Osteocyte (in vitro differentiated cells): ENCODE data around the gene PRKAA2. TPM values are rescaled to one million over a fixed set of nuclear protein-coding genes. Genes with fewer than 3 reads are reported as not detected.

Experiments
- DNase-seq: peaks from one replicate; pipeline ENCODE4 v3.0.0; 2021; ENCODE audit warnings: mixed read lengths; ENCODE audit not compliant: unreplicated experiment; ENCODE audit errors: extremely low spot score
- H3K27ac Mint-ChIP-seq: one replicate; pipeline ENCODE4 v1.8.0; 2021; ENCODE audit warnings: mild to moderate bottlenecking, mixed read lengths; ENCODE audit not compliant: unreplicated experiment
- H3K27me3 Mint-ChIP-seq: one replicate; pipeline ENCODE4 v1.8.0; 2021; ENCODE audit warnings: mixed read lengths; ENCODE audit not compliant: unreplicated experiment
- H3K36me3 Mint-ChIP-seq: one replicate; pipeline ENCODE4 v1.8.0; 2021; ENCODE audit warnings: mixed read lengths; ENCODE audit not compliant: unreplicated experiment
- H3K4me1 Mint-ChIP-seq: one replicate; pipeline ENCODE4 v1.8.0; 2021; ENCODE audit warnings: mixed read lengths; ENCODE audit not compliant: unreplicated experiment
- H3K4me3 Mint-ChIP-seq: one replicate; pipeline ENCODE4 v1.8.0; 2021; ENCODE audit warnings: mild to moderate bottlenecking, moderate library complexity, mixed read lengths; ENCODE audit not compliant: unreplicated experiment
- H3K9me3 Mint-ChIP-seq: one replicate; pipeline ENCODE4 v1.8.0; 2021; ENCODE audit warnings: mixed read lengths; ENCODE audit not compliant: unreplicated experiment
- total RNA-seq: library from RNA; stranded (reverse); gene quantifications from 2 replicates; pipeline ENCODE4 v1.2.1, GENCODE V29; 2021
- TF ChIP-seq, protein P1 (sequence below): fragments of 200-600 bp; sonication (generic); IDR thresholded peaks from 2 replicates; pipeline ENCODE4 v1.5.0; 2021; ENCODE audit warnings: antibody characterized with exemption, mild to moderate bottlenecking, moderate library complexity

The PRKAA2 gene
- total RNA-seq, 1 donor from 2014 or later, result 2.0 TPM

DNA sequence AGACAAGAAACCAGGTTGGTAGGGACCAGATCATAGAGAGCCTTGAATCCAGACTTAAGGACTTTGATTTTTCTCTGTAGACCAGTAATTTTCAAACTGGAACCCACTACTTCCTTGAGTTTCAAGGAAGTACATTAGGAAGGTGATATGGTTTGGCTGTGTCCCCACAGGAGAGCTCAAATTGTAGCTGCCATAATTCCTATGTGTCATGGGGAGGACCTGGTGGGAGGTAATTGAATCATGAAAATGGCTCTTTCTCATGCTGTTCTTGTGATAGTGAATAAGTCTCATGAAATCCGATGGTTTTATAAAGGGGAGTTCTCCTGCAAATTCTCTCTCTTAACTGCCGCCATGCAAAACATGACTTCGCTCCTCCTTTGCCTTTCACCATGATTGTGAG, 10.1 kb upstream of the PRKAA2 start:
- H3K4me3 Mint-ChIP-seq, result no peak overlapping the region
- H3K9me3 Mint-ChIP-seq, result no peaks in the 10 kb centered on the region

DNA sequence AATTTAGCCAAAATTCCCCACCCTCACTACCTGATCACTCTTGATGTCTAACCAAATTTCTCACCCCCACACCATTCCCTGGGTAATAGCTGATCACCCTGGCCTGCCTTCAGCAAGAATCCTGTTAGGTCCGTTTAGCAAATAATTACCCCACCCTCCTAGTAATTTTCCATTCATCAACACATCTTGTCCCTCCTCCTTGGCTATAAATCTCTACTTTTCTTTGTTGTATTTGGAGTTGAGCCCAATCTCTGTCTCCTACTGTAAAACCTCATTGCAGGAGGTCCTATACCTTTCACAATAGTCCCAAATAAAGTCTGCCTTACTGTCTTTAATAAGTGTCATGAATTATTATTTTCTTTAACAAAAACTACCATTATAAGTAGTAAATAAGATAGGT, 6.9 kb upstream of the PRKAA2 start:
- Mint-ChIP-seq H3K27me3 (no peaks in the 10 kb centered on the region), H3K4me3 (no peak overlapping the region), H3K9me3 (no peaks in the 10 kb centered on the region), H3K36me3 (no peaks in the 10 kb centered on the region), H3K27ac (no peak overlapping the region), H3K4me1 (peaks cover 11% of the 10 kb centered on the region)
- no peak for DNase-seq
- TF ChIP-seq, protein P1, sequence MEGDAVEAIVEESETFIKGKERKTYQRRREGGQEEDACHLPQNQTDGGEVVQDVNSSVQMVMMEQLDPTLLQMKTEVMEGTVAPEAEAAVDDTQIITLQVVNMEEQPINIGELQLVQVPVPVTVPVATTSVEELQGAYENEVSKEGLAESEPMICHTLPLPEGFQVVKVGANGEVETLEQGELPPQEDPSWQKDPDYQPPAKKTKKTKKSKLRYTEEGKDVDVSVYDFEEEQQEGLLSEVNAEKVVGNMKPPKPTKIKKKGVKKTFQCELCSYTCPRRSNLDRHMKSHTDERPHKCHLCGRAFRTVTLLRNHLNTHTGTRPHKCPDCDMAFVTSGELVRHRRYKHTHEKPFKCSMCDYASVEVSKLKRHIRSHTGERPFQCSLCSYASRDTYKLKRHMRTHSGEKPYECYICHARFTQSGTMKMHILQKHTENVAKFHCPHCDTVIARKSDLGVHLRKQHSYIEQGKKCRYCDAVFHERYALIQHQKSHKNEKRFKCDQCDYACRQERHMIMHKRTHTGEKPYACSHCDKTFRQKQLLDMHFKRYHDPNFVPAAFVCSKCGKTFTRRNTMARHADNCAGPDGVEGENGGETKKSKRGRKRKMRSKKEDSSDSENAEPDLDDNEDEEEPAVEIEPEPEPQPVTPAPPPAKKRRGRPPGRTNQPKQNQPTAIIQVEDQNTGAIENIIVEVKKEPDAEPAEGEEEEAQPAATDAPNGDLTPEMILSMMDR, result no peak

More for the DNA sequence above, 10.1 kb upstream of the PRKAA2 start:
- H3K4me1 Mint-ChIP-seq, result peaks cover 11% of the 10 kb centered on the region
- no peak for DNase-seq
- H3K27me3 Mint-ChIP-seq, result no peaks in the 10 kb centered on the region
- no peaks in the 10 kb centered on the region for H3K36me3 Mint-ChIP-seq
- H3K27ac Mint-ChIP-seq, result no peak overlapping the region
- TF ChIP-seq, protein P1, result no peak

DNA sequence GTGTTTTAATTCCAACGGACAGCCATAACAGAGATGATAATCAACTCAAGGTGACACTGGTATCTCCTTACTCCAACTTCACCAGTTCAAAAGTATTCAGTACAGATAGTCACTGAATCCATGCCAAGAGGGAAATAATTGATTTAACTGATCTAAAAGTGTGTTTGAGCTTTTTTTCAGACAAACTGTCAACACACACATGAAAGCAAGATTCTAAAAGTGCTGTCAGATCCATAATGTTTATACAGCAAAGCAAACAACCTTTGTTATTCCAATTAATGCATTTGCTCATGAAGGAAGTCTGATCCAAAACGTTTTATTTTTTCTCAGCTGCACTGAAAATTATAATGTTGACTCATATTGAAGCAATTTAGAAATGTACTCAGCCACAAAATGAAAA, 5.9 kb upstream of the PRKAA2 start:
- Mint-ChIP-seq H3K27me3 (no peaks in the 10 kb centered on the region), H3K27ac (no peak overlapping the region)

DNA sequence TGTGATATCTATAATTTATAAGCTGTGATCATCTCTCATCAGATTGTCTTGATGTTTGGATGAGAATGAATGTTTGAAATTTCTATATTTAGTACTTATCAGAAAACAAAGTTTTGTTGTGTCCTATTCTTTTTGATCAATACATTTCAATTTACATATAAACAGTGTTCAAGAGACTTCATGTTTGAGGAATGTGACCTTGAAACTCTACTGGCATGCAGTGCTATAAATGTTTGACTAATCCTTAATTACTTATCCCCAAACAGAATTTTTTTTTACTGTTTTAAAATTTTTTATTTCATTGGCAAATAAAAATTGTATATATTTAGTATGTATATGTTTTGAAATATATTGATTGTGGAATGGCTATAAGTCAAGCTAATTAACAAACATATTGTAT, 1.5 kb upstream of the PRKAA2 start:
- Mint-ChIP-seq H3K4me3 (no peak overlapping the region), H3K27ac (no peak overlapping the region), H3K27me3 (no peaks in the 10 kb centered on the region), H3K4me1 (peaks cover 29% of the 10 kb centered on the region), H3K36me3 (peaks cover 2% of the 10 kb centered on the region), H3K9me3 (no peaks in the 10 kb centered on the region)
- TF ChIP-seq, protein P1, result no peak
- no peak for DNase-seq

More for the DNA sequence above, 5.9 kb upstream of the PRKAA2 start:
- TF ChIP-seq, protein P1, result no peak
- no peaks in the 10 kb centered on the region for H3K36me3 Mint-ChIP-seq
- H3K4me3 Mint-ChIP-seq, result no peak overlapping the region
- H3K9me3 Mint-ChIP-seq, result no peaks in the 10 kb centered on the region
- DNase-seq, result no peak
- peaks cover 15% of the 10 kb centered on the region for H3K4me1 Mint-ChIP-seq

DNA sequence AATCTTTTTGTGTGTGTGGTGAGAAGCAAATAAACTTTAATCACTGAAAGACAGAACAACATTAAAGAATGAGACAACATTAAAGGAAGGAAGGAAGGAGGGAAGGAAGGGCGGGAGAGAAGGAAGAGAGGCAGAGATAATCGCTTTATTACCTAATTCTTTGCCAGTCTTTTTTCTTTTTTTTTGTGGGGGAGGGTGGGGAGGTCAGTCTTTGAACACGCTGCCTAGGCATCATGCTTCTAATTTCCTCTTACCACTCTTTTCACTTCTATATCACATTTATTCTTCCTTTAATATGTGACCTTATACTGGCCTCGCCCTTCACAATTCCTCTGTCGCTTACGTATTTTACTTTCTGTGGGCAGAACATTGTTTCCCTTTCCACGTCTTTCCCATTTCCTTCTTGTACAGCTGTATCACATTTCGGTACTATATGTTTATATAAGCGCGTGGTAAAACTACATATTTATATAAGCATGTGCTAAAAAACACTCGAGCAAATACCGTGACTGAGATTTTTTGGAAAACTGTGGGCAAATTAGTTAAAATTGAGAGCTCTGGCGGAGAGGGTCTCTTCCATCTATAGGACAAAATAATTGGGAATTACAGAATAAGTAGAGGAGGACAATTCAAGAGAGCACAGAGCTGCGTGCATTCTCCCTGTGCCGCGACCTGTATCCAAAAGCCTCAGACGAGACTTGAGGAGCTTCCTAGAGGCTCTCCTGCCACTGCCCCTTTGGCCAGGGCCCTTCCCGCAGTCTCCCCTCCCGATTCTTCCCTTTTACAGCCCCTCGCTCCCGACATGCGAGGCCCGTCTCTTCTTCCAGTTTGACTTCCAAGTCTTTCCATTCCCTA, 823 bp upstream of the PRKAA2 start:
- Mint-ChIP-seq H3K27ac (peak overlapping the region; percentile 50), H3K27me3 (no peaks in the 10 kb centered on the region), H3K4me3 (peak overlapping the region; percentile 88), H3K36me3 (peaks cover 2% of the 10 kb centered on the region), H3K9me3 (no peaks in the 10 kb centered on the region), H3K4me1 (peaks cover 24% of the 10 kb centered on the region)
- no peak for DNase-seq
- TF ChIP-seq, protein P1, result no peak
